HUDEP-2 (cell line): ENCODE results near the gene BICDL2.

Experiments used
- DNase-seq, 76 experiments: peaks; one replicate each; lab custom pipeline; 2025; ENCODE audit not compliant: unreplicated experiment in 76 of 76; lab: John Stamatoyannopoulos, UW

BICDL2 gene

GRCh38 chr16:3013998-3014690, 22.6 kb downstream of the BICDL2 start:
- no peak for DNase-seq

DNA sequence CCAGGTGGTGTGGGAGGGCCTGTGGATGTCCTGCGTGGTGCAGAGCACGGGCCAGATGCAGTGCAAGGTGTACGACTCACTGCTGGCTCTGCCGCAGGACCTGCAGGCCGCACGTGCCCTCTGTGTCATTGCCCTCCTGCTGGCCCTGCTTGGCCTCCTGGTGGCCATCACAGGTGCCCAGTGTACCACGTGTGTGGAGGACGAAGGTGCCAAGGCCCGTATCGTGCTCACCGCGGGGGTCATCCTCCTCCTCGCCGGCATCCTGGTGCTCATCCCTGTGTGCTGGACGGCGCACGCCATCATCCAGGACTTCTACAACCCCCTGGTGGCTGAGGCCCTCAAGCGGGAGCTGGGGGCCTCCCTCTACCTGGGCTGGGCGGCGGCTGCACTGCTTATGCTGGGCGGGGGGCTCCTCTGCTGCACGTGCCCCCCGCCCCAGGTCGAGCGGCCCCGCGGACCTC, 23.2 kb downstream of the BICDL2 start:
- DNase-seq: no peak

- no peak for DNase-seq
Measured at GRCh38 chr16:3012828-3013420, 23.8 kb downstream of the BICDL2 start, which contains the start of gene CLDN9. CLDN9 (plus strand) TSS chr16:3012923; CDS start chr16:3013363, 440 bp downstream.

DNA sequence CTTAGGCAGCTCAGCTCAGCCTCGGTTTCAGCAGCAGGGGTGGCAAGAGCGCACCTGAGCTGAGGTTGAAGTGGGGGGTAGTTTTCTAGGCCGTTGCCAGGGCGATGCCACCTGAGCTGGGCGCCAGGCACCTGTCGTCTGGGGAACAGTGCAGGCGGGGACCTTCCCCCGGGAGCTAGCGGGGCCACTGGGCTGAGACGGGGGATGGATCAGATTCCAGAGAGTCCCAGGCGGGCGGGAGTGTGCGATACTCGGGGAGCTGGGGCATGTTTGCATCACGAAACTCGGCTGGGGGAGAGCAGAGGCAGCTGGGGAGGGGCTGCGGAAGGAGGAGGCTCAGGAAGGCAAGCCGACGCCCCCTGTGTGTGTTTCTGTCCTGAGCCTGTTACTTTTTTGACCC, 24.5 kb downstream of the BICDL2 start:
- no peak for DNase-seq

GRCh38 chr16:3010510-3010909, 26.2 kb downstream of the BICDL2 start:
- no peak for DNase-seq

GRCh38 chr16:3009568-3010390, 27.0 kb downstream of the BICDL2 start:
- no peak for DNase-seq

DNA sequence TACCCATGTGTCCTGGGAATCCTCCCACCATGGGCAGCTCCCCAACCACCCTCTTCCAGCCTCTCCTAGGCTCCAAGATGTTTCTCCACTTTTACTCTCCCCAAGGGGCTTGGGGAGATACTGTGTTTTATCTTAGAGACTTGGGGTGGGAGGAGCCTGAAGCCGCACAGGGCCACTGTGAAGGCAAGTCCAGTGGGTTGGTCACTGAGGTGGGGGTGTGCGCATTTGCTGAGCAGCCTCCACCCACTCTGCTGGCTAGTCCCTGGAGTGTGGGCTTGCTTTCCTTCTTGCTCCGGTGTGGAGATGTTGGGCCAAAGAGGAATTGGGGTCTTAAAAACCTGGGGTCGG, 28.1 kb downstream of the BICDL2 start:
- no peak for DNase-seq

GRCh38 chr16:3007957-3008689, 28.6 kb downstream of the BICDL2 start:
- peak in 4 of 76 experiments; percentile 5 to 16 (median 12) for DNase-seq

DNA sequence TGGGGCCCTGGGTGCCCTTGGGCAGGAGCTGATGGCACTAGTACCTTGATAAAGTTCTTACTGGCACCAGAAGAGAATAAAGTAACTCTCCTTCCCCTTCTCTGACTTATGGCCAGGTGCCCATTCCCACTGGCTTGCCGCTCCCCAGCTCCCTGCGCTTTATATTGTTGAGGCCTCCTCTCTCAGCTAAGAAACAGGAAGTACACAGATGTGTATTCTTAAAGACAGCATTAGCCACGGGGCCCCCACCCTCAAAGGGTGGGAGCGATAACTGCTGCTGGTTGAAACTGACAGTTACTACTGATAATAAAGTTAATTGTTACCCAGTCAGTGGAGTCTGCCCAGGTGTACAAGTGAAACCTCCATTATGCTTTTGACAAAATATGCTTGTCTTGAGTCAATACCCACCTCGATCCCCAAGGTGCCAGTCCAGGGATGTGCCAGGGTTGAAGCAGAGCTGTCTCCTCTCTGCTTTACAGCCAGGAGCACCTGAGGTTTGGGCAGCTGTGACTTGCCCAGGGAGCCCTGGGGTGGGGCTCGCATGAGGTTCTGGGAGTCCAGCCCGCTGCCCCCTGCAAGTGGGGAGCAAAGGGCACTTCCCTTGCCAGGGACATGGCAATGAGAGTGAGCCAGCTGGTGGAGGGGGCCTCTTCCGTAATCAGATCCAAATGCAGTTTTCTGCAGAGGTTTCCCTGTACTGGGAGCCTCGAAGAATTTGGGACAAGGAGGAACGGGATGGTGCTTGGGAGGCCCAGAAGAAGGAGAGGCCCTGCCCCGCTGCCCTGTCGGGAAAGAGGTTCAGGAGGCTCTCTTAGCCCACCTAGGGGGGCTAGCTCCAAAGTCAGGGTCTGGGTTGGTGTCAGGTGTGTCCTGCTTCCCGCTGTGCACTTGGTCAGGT, 29.4 kb downstream of the BICDL2 start:
- peak in 61 of 76 experiments; percentile 9 to 79 (median 48) for DNase-seq

GRCh38 chr16:3004781-3005284, 31.9 kb downstream of the BICDL2 start:
- peak in 64 of 76 experiments; percentile 4 to 74 (median 48) for DNase-seq

DNA sequence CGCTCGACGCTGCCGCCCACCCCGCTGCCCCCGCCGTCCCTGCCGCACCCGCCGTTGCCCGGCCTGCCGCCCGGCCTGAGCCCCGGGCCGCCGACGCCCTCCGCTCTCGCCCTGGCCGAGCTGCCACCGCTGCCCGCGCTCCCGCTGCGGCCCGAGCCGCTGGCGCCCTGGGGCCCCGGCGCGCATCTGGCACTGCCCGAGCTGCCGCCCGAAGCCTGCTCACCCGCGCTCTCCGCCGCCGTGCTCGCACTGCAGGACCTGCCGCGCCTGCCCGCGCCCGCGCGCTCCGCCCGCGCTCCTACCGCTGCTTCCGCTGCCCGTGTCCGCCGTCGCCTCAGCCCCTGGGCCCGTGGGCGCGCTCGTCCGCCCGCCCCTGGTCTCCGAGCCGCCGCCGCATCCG, 32.4 kb downstream of the BICDL2 start:
- peak in 6 of 76 experiments; percentile 20 to 53 (median 37) for DNase-seq

GRCh38 chr16:3003582-3004270, 33.0 kb downstream of the BICDL2 start:
- DNase-seq: peak; percentile 48 to 99 (median 98)

DNA sequence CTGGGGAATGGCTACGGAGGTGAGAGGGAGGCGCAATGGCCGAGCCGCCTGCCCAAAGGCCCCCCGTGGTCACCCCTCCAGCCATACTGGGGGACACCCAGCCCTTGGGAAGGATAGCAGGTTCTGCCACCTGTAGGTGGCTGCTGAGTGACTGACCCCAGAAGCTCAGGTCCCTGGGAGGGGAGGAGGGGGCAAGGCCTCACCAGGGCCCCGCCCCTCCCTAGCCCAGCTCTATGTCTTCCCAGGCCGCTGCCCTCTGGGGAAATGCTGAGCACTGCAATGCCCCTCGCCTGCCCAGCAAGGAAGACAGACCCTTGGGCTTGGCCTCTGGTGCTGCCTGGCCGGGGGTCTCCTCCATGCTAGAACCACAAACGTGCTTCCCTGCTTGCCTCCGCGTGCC, 35.4 kb downstream of the BICDL2 start:
- DNase-seq: no peak

DNA sequence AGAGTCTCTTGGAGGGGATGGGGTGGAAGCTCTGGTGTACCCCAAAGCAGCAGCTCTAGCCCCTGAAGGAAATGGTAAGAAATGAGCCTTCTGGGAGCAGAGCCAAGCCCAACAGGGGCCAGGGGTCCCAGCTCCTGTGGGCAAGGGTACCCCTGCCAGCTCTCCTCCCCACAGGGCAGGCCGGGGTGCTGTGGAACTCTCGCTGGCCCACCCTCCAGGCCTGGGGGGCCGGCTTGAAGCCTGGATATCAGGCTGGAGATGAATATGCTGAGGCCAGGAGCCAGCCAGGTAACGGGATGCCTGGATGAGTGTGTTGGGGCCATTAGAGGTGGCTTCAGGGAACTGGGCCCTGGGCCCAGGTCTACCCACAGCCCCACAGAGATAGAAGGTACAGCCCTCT, 36.2 kb downstream of the BICDL2 start:
- no peak for DNase-seq

DNA sequence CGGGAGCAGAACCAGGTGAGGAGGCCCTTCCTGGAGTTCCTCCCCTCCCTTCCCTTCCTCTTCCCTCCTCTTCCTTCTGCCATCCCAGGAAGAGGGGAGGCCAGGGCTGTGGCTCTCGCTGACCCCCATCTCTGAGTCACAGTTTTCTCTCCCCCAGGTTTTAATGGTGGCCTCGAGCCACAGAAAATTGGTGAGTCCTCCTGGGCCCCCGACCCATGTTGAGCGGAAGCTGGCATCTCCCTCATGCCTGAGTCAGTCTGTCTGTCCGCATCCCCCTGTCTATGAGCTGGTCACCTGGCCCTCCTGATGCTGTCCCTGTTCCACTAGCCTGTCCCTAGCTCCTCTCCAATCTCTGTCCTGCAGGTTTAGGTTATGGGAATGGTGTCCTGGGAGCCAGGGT, 36.8 kb downstream of the BICDL2 start:
- no peak for DNase-seq

- no peak for DNase-seq
Measured at GRCh38 chr16:2996298-2996697, 40.4 kb downstream of the BICDL2 start.

- DNase-seq: no peak
Measured at GRCh38 chr16:2992383-2993081, 44.2 kb downstream of the BICDL2 start.

- no peak for DNase-seq
Measured at GRCh38 chr16:2991566-2992261, 45.0 kb downstream of the BICDL2 start.
